ENCODE data around the gene SAYSD1.

SAYSD1 gene

GRCh38 chr6:39056191-39056590 lies 58.8 kb downstream of the SAYSD1 start:
- DNase-seq: no peak

- DNase-seq: no peak
Observed at GRCh38 chr6:39055661-39056060, 59.3 kb downstream of the SAYSD1 start.

GRCh38 chr6:39054577-39055142 lies 60.3 kb downstream of the SAYSD1 start:
- DNase-seq: no peak

Measured in inflammatory macrophage treated with lipopolysaccharide for 1 hour (primary cell).